A549 (cell line): ENCODE data around the gene GNRH2. TPM values are rescaled to one million over a fixed set of nuclear protein-coding genes. Genes with fewer than 3 reads are reported as not detected.
A peak's percentile ranks its signal among the peaks of the same experiment; 100 is the strongest.

Source experiments
- ATAC-seq, 2 experiments: fragments of 200-7000 bp in 1 of 2; fragments of >200 bp in 1 of 2; cut with Nextera tagmentation in 1 of 2; cut with Tn5 transposase in 1 of 2; 3 replicates each; pipeline versions ENCODE4 v1.8.0 to v1.9.1; 2018 to 2020; ENCODE audit warnings: mild to moderate bottlenecking in 1 of 2, moderate library complexity in 1 of 2
- CTCF ChIA-PET: fragments of 300-600 bp; sonication (Branson Sonifier 250); formaldehyde crosslinking; extraction: SDS; loops from one replicate; lab custom pipeline; 2021; ENCODE audit warnings: antibody characterized with exemption, inconsistent platforms; lab: Yijun Ruan, JAX
- POLR2A ChIA-PET: fragments of 350-600 bp; formaldehyde crosslinking; extraction: SDS; loops from one replicate; lab custom pipeline; 2021; ENCODE audit warnings: antibody characterized with exemption, inconsistent platforms; lab: Yijun Ruan, JAX
- DNase-seq, 2 experiments: peaks; one replicate each; pipeline versions ENCODE4 v3.0.0 to v3.0.0-alpha.2; 2011 to 2016; ENCODE audit warnings: low read depth in 1 of 2, low spot score in 1 of 2
- FAIRE-seq: peaks from 2 replicates; lab custom pipeline; 2011; peaks lifted over from hg19 to GRCh38; lab: Jason Lieb, UNC
- H3K27ac ChIP-seq, 2 experiments: fragments of >200 bp; sonication (Bioruptor Twin); formaldehyde crosslinking; 3 replicates each; pipeline ENCODE4 v1.5.1; 2016 to 2017
- H3K4me1 ChIP-seq: fragments of >200 bp; sonication (Bioruptor Twin); formaldehyde crosslinking; 3 replicates; pipeline ENCODE4 v1.6.1; 2016
- H3K4me2 ChIP-seq: fragments of >200 bp; sonication (Bioruptor Twin); formaldehyde crosslinking; 3 replicates; pipeline ENCODE4 v1.6.1; 2016
- H3K4me3 ChIP-seq: fragments of >200 bp; sonication (Bioruptor Twin); formaldehyde crosslinking; 3 replicates; pipeline ENCODE4 v1.5.1; 2016
- H3K9me3 ChIP-seq: fragments of >200 bp; sonication (Bioruptor Twin); formaldehyde crosslinking; 3 replicates; pipeline ENCODE4 v1.6.1; 2016
- CHD4 ChIP-seq: fragments of 200-600 bp; sonication (generic); IDR thresholded peaks from 2 replicates; pipeline ENCODE4 v1.6.1; 2016; ENCODE audit warnings: antibody characterized with exemption, mild to moderate bottlenecking, borderline replicate concordance
- ESRRA ChIP-seq: fragments of 150-350 bp; IDR thresholded peaks from 2 replicates; pipeline ENCODE4 v1.6.1; 2014; ENCODE audit warnings: mild to moderate bottlenecking, low read length, borderline replicate concordance
- HDAC2 ChIP-seq: fragments of 200-600 bp; sonication (generic); IDR thresholded peaks from 2 replicates; pipeline ENCODE4 v1.6.1; 2016
- HOXB5 ChIP-seq: fragments of 250-450 bp; sonication (Bioruptor Pico); IDR thresholded peaks from 2 replicates; pipeline ENCODE4 v1.5.0; 2020; ENCODE audit warnings: mild to moderate bottlenecking, moderate library complexity
- JUNB ChIP-seq: fragments of >200 bp; sonication (Bioruptor Twin); formaldehyde crosslinking; IDR thresholded peaks from 2 replicates; pipeline ENCODE4 v1.6.1; 2016
- KDM1A ChIP-seq: fragments of 200-600 bp; sonication (generic); IDR thresholded peaks from 2 replicates; pipeline ENCODE4 v1.6.1; 2016; ENCODE audit warnings: low read depth, mild to moderate bottlenecking
- KDM5A ChIP-seq: fragments of 200-600 bp; sonication (generic); IDR thresholded peaks from 2 replicates; pipeline ENCODE4 v1.6.1; 2016; ENCODE audit warnings: antibody characterized with exemption, mild to moderate bottlenecking
- NPAS2 ChIP-seq: fragments of 250-450 bp; sonication (Bioruptor Pico); IDR thresholded peaks from 2 replicates; pipeline ENCODE4 v1.8.0; 2022; ENCODE audit warnings: mild to moderate bottlenecking, moderate library complexity, borderline replicate concordance
- POLR2AphosphoS2 ChIP-seq: conservative IDR thresholded peaks from 2 replicates; pipeline ENCODE4 v1.6.1; 2012; ENCODE audit warnings: low read length, improper control_type of control experiment, inconsistent platforms
- RAD21 ChIP-seq, 2 experiments: fragments of >200 bp in 1 of 2; sonication (Bioruptor Twin) in 1 of 2; formaldehyde crosslinking in 1 of 2; IDR thresholded peaks in 1 of 2; conservative IDR thresholded peaks in 1 of 2; 2 replicates in 1 of 2; 3 replicates in 1 of 2; pipeline ENCODE4 v1.6.1; 2012 to 2018; ENCODE audit warnings: inconsistent platforms in 1 of 2
- RCOR1 ChIP-seq: fragments of 150-350 bp; IDR thresholded peaks from 2 replicates; pipeline ENCODE4 v1.6.1; 2014; ENCODE audit warnings: antibody characterized with exemption, low read length, low read depth
- RNF2 ChIP-seq: fragments of 200-600 bp; sonication (generic); IDR thresholded peaks from 2 replicates; pipeline ENCODE4 v1.6.1; 2016; ENCODE audit warnings: low read depth, mild to moderate bottlenecking, antibody characterized with exemption, moderate library complexity, borderline replicate concordance
- SREBF2 ChIP-seq: fragments of 450-650 bp; IDR thresholded peaks from 2 replicates; pipeline ENCODE4 v1.6.1; 2014; ENCODE audit warnings: mild to moderate bottlenecking, moderate library complexity
- TP53 ChIP-seq: fragments of 250-450 bp; sonication (Bioruptor Pico); IDR thresholded peaks from 2 replicates; pipeline ENCODE4 v1.5.0; 2021; ENCODE audit warnings: mild to moderate bottlenecking, moderate library complexity
- ZFP36 ChIP-seq: fragments of 450-650 bp; IDR thresholded peaks from 2 replicates; pipeline ENCODE4 v1.6.1; 2014; ENCODE audit warnings: borderline replicate concordance; ENCODE audit not compliant: partially characterized antibody
- ZSCAN20 ChIP-seq: fragments of 250-450 bp; sonication (Bioruptor Pico); IDR thresholded peaks from 2 replicates; pipeline ENCODE4 v1.8.0; 2022; ENCODE audit warnings: mild to moderate bottlenecking, moderate library complexity
- WGBS: methylation state at CpG from one replicate; pipeline ENCODE4 v1.1.6; 2017; ENCODE audit errors: missing lambda C conversion rate; 5-methylcytosine and 5-hydroxymethylcytosine counted together
- polyA plus RNA-seq, 4 experiments: library from polyadenylated mRNA; depleted of rRNA in 3 of 4; stranded (reverse); fragments of >200 nt; fragmentation: RNase III in 1 of 4; extraction: RNeasy Plus Mini Kit Qiagen cat#74134 plus additional on column Dnase treatment in 1 of 4; gene quantifications; 2 replicates in 3 of 4; 3 replicates in 1 of 4; pipeline ENCODE4 v1.2.3, GENCODE V29; 2011 to 2017
- TF ChIP-seq, protein P1 (sequence below): fragments of 250-450 bp; sonication (Bioruptor Pico); IDR thresholded peaks from 2 replicates; pipeline ENCODE4 v1.5.0; 2021; ENCODE audit warnings: mild to moderate bottlenecking, moderate library complexity, borderline replicate concordance
- TF ChIP-seq, protein P2 (sequence below): IDR thresholded peaks from 2 replicates; pipeline ENCODE4 v1.6.1; 2012
- TF ChIP-seq, protein P3 (sequence below): fragments of >200 bp; sonication (Bioruptor Twin); formaldehyde crosslinking; IDR thresholded peaks from 3 replicates; pipeline ENCODE4 v1.5.1; 2016

GNRH2 gene
- polyA plus RNA-seq, 2 of the 4 experiments (the other 2 are of a cell fraction): 0.12 TPM; not detected in 1

- DNase-seq: no peak
- peaks cover 1% of the 10 kb centered on the region; the same call in 1 of the 3 replicates for H3K4me1 ChIP-seq
- TF ChIP-seq JUNB: no peak
- no peak for TF ChIP-seq ZFP36
- TF ChIP-seq SREBF2: no peak
- TF ChIP-seq TP53 (CRISPR knock-in tag): no peak
- TF ChIP-seq RAD21 (conservative IDR thresholded peaks at IDR 0.05 in 1 of 2, IDR thresholded peaks at IDR 0.05 in 1 of 2): no peak
- TF ChIP-seq CHD4: no peak
- no peak for TF ChIP-seq RCOR1
- TF ChIP-seq POLR2AphosphoS2: no peak
- TF ChIP-seq KDM1A: no peak
- TF ChIP-seq, protein P1, sequence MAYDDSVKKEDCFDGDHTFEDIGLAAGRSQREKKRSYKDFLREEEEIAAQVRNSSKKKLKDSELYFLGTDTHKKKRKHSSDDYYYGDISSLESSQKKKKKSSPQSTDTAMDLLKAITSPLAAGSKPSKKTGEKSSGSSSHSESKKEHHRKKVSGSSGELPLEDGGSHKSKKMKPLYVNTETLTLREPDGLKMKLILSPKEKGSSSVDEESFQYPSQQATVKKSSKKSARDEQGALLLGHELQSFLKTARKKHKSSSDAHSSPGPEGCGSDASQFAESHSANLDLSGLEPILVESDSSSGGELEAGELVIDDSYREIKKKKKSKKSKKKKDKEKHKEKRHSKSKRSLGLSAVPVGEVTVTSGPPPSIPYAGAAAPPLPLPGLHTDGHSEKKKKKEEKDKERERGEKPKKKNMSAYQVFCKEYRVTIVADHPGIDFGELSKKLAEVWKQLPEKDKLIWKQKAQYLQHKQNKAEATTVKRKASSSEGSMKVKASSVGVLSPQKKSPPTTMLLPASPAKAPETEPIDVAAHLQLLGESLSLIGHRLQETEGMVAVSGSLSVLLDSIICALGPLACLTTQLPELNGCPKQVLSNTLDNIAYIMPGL: no peak
- TF ChIP-seq ESRRA: no peak
- no peak for TF ChIP-seq KDM5A
- TF ChIP-seq, all 56 proteins: peak for 0
- CTCF ChIA-PET: interaction anchor here (0.6 to 4.1 kb wide), 8 partner anchors 9 to 35 kb away, joined by 3 to 16 read pairs (median 4); no protein-coding TSS in a partner anchor
- FAIRE-seq: no peak
- POLR2A ChIA-PET: no interaction called here
- Histone ChIP-seq H3K9me3 (no peaks in the 10 kb centered on the region), H3K4me2 (no peak overlapping the region), H3K27ac (no peak overlapping the region), H3K4me3 (no peak overlapping the region)
- WGBS: 73% methylated on average over 7 of the region's 7 CpGs
- ATAC-seq: peak in 1 of 2 experiments; percentile 16; a peak in 2 of 6 replicates
Observed at GRCh38 chr20:3088031-3088430, 44.6 kb downstream of the GNRH2 start.

GRCh38 chr20:3090565-3090964 lies 47.1 kb downstream of the GNRH2 start:
- ChIA-PET POLR2A (no interaction called here), CTCF (interaction anchor here (0.6 to 1.5 kb wide), 5 partner anchors 18 to 152 kb away, joined by 3 to 4 read pairs (median 3); no protein-coding TSS in a partner anchor)
- no peak overlapping the region for H3K4me3 ChIP-seq
- FAIRE-seq: no peak
- H3K9me3 ChIP-seq: no peaks in the 10 kb centered on the region
- no peak for ATAC-seq
- TF ChIP-seq NPAS2 (CRISPR knock-in tag): no peak
- TF ChIP-seq KDM1A: no peak
- TF ChIP-seq, protein P2, sequence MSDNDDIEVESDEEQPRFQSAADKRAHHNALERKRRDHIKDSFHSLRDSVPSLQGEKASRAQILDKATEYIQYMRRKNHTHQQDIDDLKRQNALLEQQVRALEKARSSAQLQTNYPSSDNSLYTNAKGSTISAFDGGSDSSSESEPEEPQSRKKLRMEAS: no peak
- TF ChIP-seq ZSCAN20 (CRISPR knock-in tag): no peak
- no peak for TF ChIP-seq HOXB5 (CRISPR knock-in tag)
- no peak for TF ChIP-seq HDAC2
- TF ChIP-seq, protein P3, sequence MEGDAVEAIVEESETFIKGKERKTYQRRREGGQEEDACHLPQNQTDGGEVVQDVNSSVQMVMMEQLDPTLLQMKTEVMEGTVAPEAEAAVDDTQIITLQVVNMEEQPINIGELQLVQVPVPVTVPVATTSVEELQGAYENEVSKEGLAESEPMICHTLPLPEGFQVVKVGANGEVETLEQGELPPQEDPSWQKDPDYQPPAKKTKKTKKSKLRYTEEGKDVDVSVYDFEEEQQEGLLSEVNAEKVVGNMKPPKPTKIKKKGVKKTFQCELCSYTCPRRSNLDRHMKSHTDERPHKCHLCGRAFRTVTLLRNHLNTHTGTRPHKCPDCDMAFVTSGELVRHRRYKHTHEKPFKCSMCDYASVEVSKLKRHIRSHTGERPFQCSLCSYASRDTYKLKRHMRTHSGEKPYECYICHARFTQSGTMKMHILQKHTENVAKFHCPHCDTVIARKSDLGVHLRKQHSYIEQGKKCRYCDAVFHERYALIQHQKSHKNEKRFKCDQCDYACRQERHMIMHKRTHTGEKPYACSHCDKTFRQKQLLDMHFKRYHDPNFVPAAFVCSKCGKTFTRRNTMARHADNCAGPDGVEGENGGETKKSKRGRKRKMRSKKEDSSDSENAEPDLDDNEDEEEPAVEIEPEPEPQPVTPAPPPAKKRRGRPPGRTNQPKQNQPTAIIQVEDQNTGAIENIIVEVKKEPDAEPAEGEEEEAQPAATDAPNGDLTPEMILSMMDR: no peak
- no peak for TF ChIP-seq RNF2
- no peak overlapping the region for H3K4me2 ChIP-seq
- H3K27ac ChIP-seq: no peak overlapping the region
- H3K4me1 ChIP-seq: no peaks in the 10 kb centered on the region
- WGBS: 5% methylated on average over 1 of the region's 1 CpG
- no peak for DNase-seq
